HEK293 (cell line): ENCODE measurements around the gene SYPL2.

Experiments
- CTCF ChIA-PET: fragments of 350-600 bp; formaldehyde crosslinking; extraction: SDS; loops from one replicate; lab custom pipeline; 2021; ENCODE audit warnings: antibody characterized with exemption; lab: Yijun Ruan, JAX
- POLR2A ChIA-PET: fragments of 300-600 bp; formaldehyde crosslinking; extraction: SDS; loops from one replicate; lab custom pipeline; 2020; ENCODE audit warnings: antibody characterized with exemption, inconsistent platforms; lab: Yijun Ruan, JAX
- H3K27ac ChIP-seq: fragments of 200-500 bp; sonication (Bioruptor generic); 2 replicates; pipeline ENCODE4 v1.5.1; 2014; ENCODE audit warnings: low read depth, low read length, control low read depth, inconsistent platforms; ENCODE audit errors: extremely low read depth
- H3K36me3 ChIP-seq, 2 experiments: fragments of 200-500 bp in 1 of 2; sonication (Bioruptor generic) in 1 of 2; 1 replicate in 1 of 2; 2 replicates in 1 of 2; pipeline ENCODE4 v1.5.1; 2014 to 2017; ENCODE audit warnings: inconsistent platforms in 2 of 2, low read length in 2 of 2; ENCODE audit not compliant: control insufficient read depth in 2 of 2, insufficient read depth in 1 of 2
- H3K4me1 ChIP-seq: fragments of 200-500 bp; sonication (Bioruptor generic); 2 replicates; pipeline ENCODE4 v1.5.1; 2014; ENCODE audit warnings: mild to moderate bottlenecking, low read length, inconsistent platforms; ENCODE audit not compliant: control insufficient read depth, insufficient read depth
- H3K4me3 ChIP-seq: 2 replicates; pipeline ENCODE4 v1.5.1; 2011; ENCODE audit warnings: low read depth, mild to moderate bottlenecking, control low read depth, low read length, moderate library complexity
- H3K9me3 ChIP-seq: fragments of 200-500 bp; sonication (Bioruptor generic); 2 replicates; pipeline ENCODE4 v1.5.1; 2014; ENCODE audit warnings: low read depth, low read length, inconsistent platforms; ENCODE audit not compliant: control insufficient read depth, insufficient read depth
- CTCF ChIP-seq: fragments of 450-650 bp; formaldehyde crosslinking; IDR thresholded peaks from 2 replicates; pipeline ENCODE4 v1.5.1; 2016; ENCODE audit warnings: missing biosample characterization, missing genetic modification characterization
- GLI2 ChIP-seq: fragments of 450-650 bp; formaldehyde crosslinking; IDR thresholded peaks from 2 replicates; pipeline ENCODE4; 2017; ENCODE audit warnings: missing biosample characterization, missing genetic modification characterization, low read depth, borderline replicate concordance
- MZF1 ChIP-seq: fragments of 450-650 bp; formaldehyde crosslinking; IDR thresholded peaks from 2 replicates; pipeline ENCODE4 v1.5.1; 2017; ENCODE audit warnings: missing biosample characterization, missing genetic modification characterization, borderline replicate concordance
- PATZ1 ChIP-seq: fragments of 450-650 bp; formaldehyde crosslinking; IDR thresholded peaks from 2 replicates; pipeline ENCODE4 v1.5.1; 2016; ENCODE audit warnings: missing biosample characterization, missing genetic modification characterization
- RBAK ChIP-seq: fragments of 450-650 bp; formaldehyde crosslinking; IDR thresholded peaks from 2 replicates; pipeline ENCODE4 v1.5.1; 2016; ENCODE audit warnings: missing biosample characterization, missing genetic modification characterization
- SP2 ChIP-seq: fragments of 450-650 bp; formaldehyde crosslinking; IDR thresholded peaks from 2 replicates; pipeline ENCODE4 v1.5.1; 2016; ENCODE audit warnings: missing biosample characterization, missing genetic modification characterization
- ZBTB21 ChIP-seq: fragments of 450-650 bp; formaldehyde crosslinking; IDR thresholded peaks from 2 replicates; pipeline ENCODE4 v1.5.1; 2017; ENCODE audit warnings: missing biosample characterization, missing genetic modification characterization
- ZBTB7A ChIP-seq: fragments of 450-650 bp; formaldehyde crosslinking; IDR thresholded peaks from 2 replicates; pipeline ENCODE4 v1.5.1; 2016; ENCODE audit warnings: low read depth, missing biosample characterization, missing genetic modification characterization
- ZFP37 ChIP-seq: fragments of 450-650 bp; formaldehyde crosslinking; IDR thresholded peaks from 2 replicates; pipeline ENCODE4 v1.5.1; 2016; ENCODE audit warnings: missing biosample characterization, missing genetic modification characterization
- ZFP69B ChIP-seq: fragments of 450-650 bp; formaldehyde crosslinking; IDR thresholded peaks from 2 replicates; pipeline ENCODE4 v1.5.1; 2016; ENCODE audit warnings: missing biosample characterization, missing genetic modification characterization
- ZNF148 ChIP-seq: fragments of 450-650 bp; formaldehyde crosslinking; IDR thresholded peaks from 2 replicates; pipeline ENCODE4 v1.5.0; 2017; ENCODE audit warnings: missing biosample characterization, missing genetic modification characterization, borderline replicate concordance
- ZNF341 ChIP-seq: fragments of 450-650 bp; formaldehyde crosslinking; IDR thresholded peaks from 2 replicates; pipeline ENCODE4; 2016; ENCODE audit warnings: low read depth, missing biosample characterization, missing genetic modification characterization
- ZNF394 ChIP-seq: fragments of 450-650 bp; formaldehyde crosslinking; IDR thresholded peaks from 2 replicates; pipeline ENCODE4 v1.5.1; 2016; ENCODE audit warnings: missing biosample characterization, missing genetic modification characterization, mild to moderate bottlenecking, moderate library complexity, borderline replicate concordance
- ZNF398 ChIP-seq: fragments of 450-650 bp; formaldehyde crosslinking; IDR thresholded peaks from 2 replicates; pipeline ENCODE4 v1.5.1; 2017; ENCODE audit warnings: missing biosample characterization, missing genetic modification characterization
- ZNF529 ChIP-seq: fragments of 450-650 bp; formaldehyde crosslinking; IDR thresholded peaks from 2 replicates; pipeline ENCODE4 v1.5.1; 2017; ENCODE audit warnings: missing genetic modification characterization, missing biosample characterization; ENCODE audit not compliant: insufficient replicate concordance
- ZNF555 ChIP-seq: fragments of 450-650 bp; formaldehyde crosslinking; conservative IDR thresholded peaks from 2 replicates; pipeline ENCODE4 v1.5.1; 2017; ENCODE audit warnings: missing biosample characterization, mild to moderate bottlenecking, missing genetic modification characterization, inconsistent platforms
- ZNF645 ChIP-seq: fragments of 450-650 bp; formaldehyde crosslinking; IDR thresholded peaks from 2 replicates; pipeline ENCODE4; 2016; ENCODE audit warnings: missing biosample characterization, missing genetic modification characterization
- ZNF76 ChIP-seq: fragments of 450-650 bp; formaldehyde crosslinking; IDR thresholded peaks from 2 replicates; pipeline ENCODE4; 2016; ENCODE audit warnings: low read depth, missing biosample characterization, missing genetic modification characterization, borderline replicate concordance
- ZSCAN23 ChIP-seq: fragments of 450-650 bp; formaldehyde crosslinking; IDR thresholded peaks from 2 replicates; pipeline ENCODE4 v1.5.1; 2016; ENCODE audit warnings: missing biosample characterization, missing genetic modification characterization
- TF ChIP-seq, protein P1 (sequence below): fragments of 450-650 bp; formaldehyde crosslinking; IDR thresholded peaks from 2 replicates; pipeline ENCODE4 v1.5.1; 2016; ENCODE audit warnings: missing biosample characterization, missing genetic modification characterization

SYPL2 gene

DNA sequence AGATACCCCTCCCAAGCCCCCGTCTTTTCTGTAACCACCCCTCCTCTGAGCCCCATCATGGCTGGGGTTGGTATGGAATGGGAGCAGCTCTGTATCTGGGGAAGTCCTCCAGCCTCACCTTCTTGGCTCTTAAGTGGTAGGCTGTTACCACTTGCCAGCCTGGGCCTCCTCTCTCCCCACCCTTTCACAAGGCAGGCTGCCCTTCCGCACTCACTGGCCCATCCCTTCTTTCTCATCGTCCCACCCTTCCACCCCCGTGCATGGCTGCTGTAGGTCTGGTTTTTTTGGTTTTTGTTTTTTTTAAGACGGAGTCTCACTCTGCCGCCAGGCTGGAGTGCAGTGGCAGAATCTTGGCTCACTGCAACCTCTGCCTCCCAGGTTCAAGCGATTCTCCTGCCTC lies 32.7 kb downstream of the SYPL2 start:
- Histone ChIP-seq H3K36me3 (peaks cover 0 to 51% of the 10 kb centered on the region in 2 experiments; a peak in 1 of 3 replicates), H3K4me1 (no peaks in the 10 kb centered on the region), H3K4me3 (no peak overlapping the region), H3K27ac (no peak overlapping the region), H3K9me3 (no peaks in the 10 kb centered on the region)
- TF ChIP-seq ZFP69B (tag by site-specific recombination) (no peak), RBAK (tag by site-specific recombination) (no peak), SP2 (no peak), MZF1 (no peak), ZNF645 (tag by site-specific recombination) (no peak), ZNF76 (tag by site-specific recombination) (no peak), ZNF394 (no peak), ZNF555 (tag by site-specific recombination) (no peak), CTCF (tag by site-specific recombination) (no peak), ZNF529 (no peak), ZBTB7A (tag by site-specific recombination) (no peak), ZSCAN23 (tag by site-specific recombination) (no peak), GLI2 (tag by site-specific recombination) (no peak), PATZ1 (tag by site-specific recombination) (no peak), ZBTB21 (no peak), ZFP37 (tag by site-specific recombination) (no peak), ZNF148 (no peak), ZNF341 (tag by site-specific recombination) (no peak), ZNF398 (tag by site-specific recombination) (no peak)
- TF ChIP-seq, protein P1, sequence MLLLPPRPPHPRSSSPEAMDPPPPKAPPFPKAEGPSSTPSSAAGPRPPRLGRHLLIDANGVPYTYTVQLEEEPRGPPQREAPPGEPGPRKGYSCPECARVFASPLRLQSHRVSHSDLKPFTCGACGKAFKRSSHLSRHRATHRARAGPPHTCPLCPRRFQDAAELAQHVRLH (tag by site-specific recombination), result no peak
- ChIA-PET CTCF (interaction anchor here (0.6 to 36.3 kb wide), 14 partner anchors 11 to 650 kb away, joined by 3 to 1152 read pairs (median 4); partner anchors contain the start of genes AMIGO1 and GPR61), POLR2A (interaction anchor here (0.7 to 1.5 kb wide), 3 partner anchors 32 to 399 kb away, joined by 3 read pairs; partner anchors contain the start of gene SARS1)
